ENCODE results near the gene SMYD3. TPM values are rescaled to one million over a fixed set of nuclear protein-coding genes. Genes with fewer than 3 reads are reported as not detected.
"Not testable (repeated sequence)": the region's sequence is repeated elsewhere in the genome, so short reads cannot be mapped to it uniquely, and the experiment has no call there.

The SMYD3 gene
- total RNA-seq, 1 experiment from 2014 or later: 25.5 TPM

GRCh38 chr1:245776139-245776538 lies 730.9 kb downstream of the SMYD3 start:
- H3K27ac Mint-ChIP-seq: no peak overlapping the region
- H2BK20ac ChIP-seq (ENCODE audit: low read depth, low read length, poor library complexity, severe bottlenecking): no peak overlapping the region
- H3K79me1 ChIP-seq (ENCODE audit: insufficient read depth, low read depth, low read length, poor library complexity, severe bottlenecking): no peaks in the 10 kb centered on the region
- no peak overlapping the region for H3K27ac ChIP-seq (ENCODE audit: insufficient read length, low read depth, low read length)
- no peaks in the 10 kb centered on the region for H3K27me3 ChIP-seq (ENCODE audit: insufficient read depth, low read length)
- H3K9ac ChIP-seq (ENCODE audit: extremely low read depth, insufficient read length, low read length): no peak overlapping the region
- H3K79me2 ChIP-seq (ENCODE audit: insufficient read depth, low read length): no peaks in the 10 kb centered on the region
- no peak overlapping the region for H2BK12ac ChIP-seq (ENCODE audit: insufficient read length, low read depth, low read length)
- no peaks in the 10 kb centered on the region for H3K23me2 ChIP-seq (ENCODE audit: insufficient read length, low read depth, low read length, poor library complexity, severe bottlenecking)
- H2AFZ ChIP-seq (ENCODE audit: low read length): no peak overlapping the region
- no peak overlapping the region for H2BK5ac ChIP-seq (ENCODE audit: insufficient read length, low read length)
- H3K9me3 Mint-ChIP-seq: peaks cover 2 to 3% of the 10 kb centered on the region in 2 experiments; a peak in 2 of 5 replicates
- H3K4me1 ChIP-seq (ENCODE audit: insufficient read depth, low read length): no peaks in the 10 kb centered on the region; the same call in 1 of the 2 replicates
- no peak overlapping the region for H3K18ac ChIP-seq (ENCODE audit: insufficient read length, low read depth, low read length)
- no peak overlapping the region for H3K4ac ChIP-seq (ENCODE audit: low read depth, low read length)
- TF ChIP-seq CTCF (conservative IDR thresholded peaks at IDR 0.05): no peak
- no peak overlapping the region for H3T11ph ChIP-seq (ENCODE audit: low read length)
- H4K5ac ChIP-seq (ENCODE audit: insufficient read length, low read depth, low read length): no peak overlapping the region
- H4K8ac ChIP-seq (replicated peaks; ENCODE audit: insufficient read length, low read depth, low read length): no peak overlapping the region
- H3K14ac ChIP-seq (ENCODE audit: insufficient read depth, low read length): no peak overlapping the region
- no CpG with 5 or more reads among the region's 4 CpGs for WGBS (ENCODE audit: extremely low coverage, insufficient read length, low lambda C conversion rate)
- H3K4me2 ChIP-seq (ENCODE audit: insufficient read depth, insufficient read length, low read length): no peak overlapping the region
- no peak overlapping the region for H2AK5ac ChIP-seq (ENCODE audit: insufficient read length, low read length)
- no peaks in the 10 kb centered on the region for H3K27me3 Mint-ChIP-seq (ENCODE audit: low read depth)
- H4K20me1 ChIP-seq (ENCODE audit: control insufficient read depth, insufficient read depth, insufficient read length): no peaks in the 10 kb centered on the region
- H3K36me3 Mint-ChIP-seq (ENCODE audit: insufficient read depth in 1 of 3, low read depth in 3 of 3): no peaks in the 10 kb centered on the region; a peak in 1 of 7 replicates
- no peaks in the 10 kb centered on the region for H3K9me3 ChIP-seq (ENCODE audit: control insufficient read depth, low read depth, low read length)
- peaks cover 14 to 18% of the 10 kb centered on the region in 2 experiments for H3K4me1 Mint-ChIP-seq
- H3K56ac ChIP-seq (ENCODE audit: insufficient read length, low read depth, low read length): no peak overlapping the region
- no peak overlapping the region for H3K4me3 Mint-ChIP-seq
- no peak overlapping the region for H2BK120ac ChIP-seq (ENCODE audit: low read depth, low read length, poor library complexity, severe bottlenecking)
- H4K91ac ChIP-seq (ENCODE audit: insufficient read length, low read depth, low read length): no peak overlapping the region
- no peak overlapping the region for H3K23ac ChIP-seq (ENCODE audit: insufficient read length, low read depth, low read length)
- H2BK15ac ChIP-seq (ENCODE audit: low read depth, low read length): no peak overlapping the region
- no peak for DNase-seq

GRCh38 chr1:245774931-245775330 lies 732.1 kb downstream of the SMYD3 start:
- not testable (repeated sequence) for H2BK20ac ChIP-seq (ENCODE audit: low read depth, low read length, poor library complexity, severe bottlenecking); H3K79me1 ChIP-seq (ENCODE audit: insufficient read depth, low read depth, low read length, poor library complexity, severe bottlenecking); H4K8ac ChIP-seq (replicated peaks; ENCODE audit: insufficient read length, low read depth, low read length); H3K14ac ChIP-seq (ENCODE audit: insufficient read depth, low read length); H3K9ac ChIP-seq (ENCODE audit: extremely low read depth, insufficient read length, low read length); H4K20me1 ChIP-seq (ENCODE audit: control insufficient read depth, insufficient read depth, insufficient read length); H3K4ac ChIP-seq (ENCODE audit: low read depth, low read length); H3K4me2 ChIP-seq (ENCODE audit: insufficient read depth, insufficient read length, low read length); H3K56ac ChIP-seq (ENCODE audit: insufficient read length, low read depth, low read length); H3K27me3 ChIP-seq (ENCODE audit: insufficient read depth, low read length); H2BK15ac ChIP-seq (ENCODE audit: low read depth, low read length); H3K23me2 ChIP-seq (ENCODE audit: insufficient read length, low read depth, low read length, poor library complexity, severe bottlenecking); H3K27me3 Mint-ChIP-seq (ENCODE audit: low read depth); H3K18ac ChIP-seq (ENCODE audit: insufficient read length, low read depth, low read length); H3K4me3 Mint-ChIP-seq; H3K9me3 Mint-ChIP-seq; H3K27ac ChIP-seq (ENCODE audit: insufficient read length, low read depth, low read length); DNase-seq; H3K4me1 ChIP-seq (ENCODE audit: insufficient read depth, low read length); H3T11ph ChIP-seq (ENCODE audit: low read length); H2BK5ac ChIP-seq (ENCODE audit: insufficient read length, low read length); H4K91ac ChIP-seq (ENCODE audit: insufficient read length, low read depth, low read length); H2AK5ac ChIP-seq (ENCODE audit: insufficient read length, low read length); H4K5ac ChIP-seq (ENCODE audit: insufficient read length, low read depth, low read length); H3K9me3 ChIP-seq (ENCODE audit: control insufficient read depth, low read depth, low read length); H3K79me2 ChIP-seq (ENCODE audit: insufficient read depth, low read length); H2BK12ac ChIP-seq (ENCODE audit: insufficient read length, low read depth, low read length); H3K36me3 Mint-ChIP-seq (ENCODE audit: insufficient read depth in 1 of 3, low read depth in 3 of 3); H3K23ac ChIP-seq (ENCODE audit: insufficient read length, low read depth, low read length); H2AFZ ChIP-seq (ENCODE audit: low read length); H2BK120ac ChIP-seq (ENCODE audit: low read depth, low read length, poor library complexity, severe bottlenecking)
- no CpG with 5 or more reads among the region's 25 CpGs for WGBS (ENCODE audit: extremely low coverage, insufficient read length, low lambda C conversion rate)
- peaks cover 14 to 18% of the 10 kb centered on the region in 2 experiments for H3K4me1 Mint-ChIP-seq
- H3K27ac Mint-ChIP-seq: peak overlapping the region in 1 of 3 experiments; percentile 61; a peak in 1 of 7 replicates

Measured in H9 (cell line).